RKO (cell line): ENCODE data around the gene RASSF6.
"Not testable (repeated sequence)": the region's sequence is repeated elsewhere in the genome, so short reads cannot be mapped to it uniquely, and the experiment has no call there.

Experiments used
- DNase-seq: peaks from one replicate; pipeline ENCODE4 v3.0.0-alpha.2; 2016; ENCODE audit warnings: low spot score

Gene RASSF6

DNA sequence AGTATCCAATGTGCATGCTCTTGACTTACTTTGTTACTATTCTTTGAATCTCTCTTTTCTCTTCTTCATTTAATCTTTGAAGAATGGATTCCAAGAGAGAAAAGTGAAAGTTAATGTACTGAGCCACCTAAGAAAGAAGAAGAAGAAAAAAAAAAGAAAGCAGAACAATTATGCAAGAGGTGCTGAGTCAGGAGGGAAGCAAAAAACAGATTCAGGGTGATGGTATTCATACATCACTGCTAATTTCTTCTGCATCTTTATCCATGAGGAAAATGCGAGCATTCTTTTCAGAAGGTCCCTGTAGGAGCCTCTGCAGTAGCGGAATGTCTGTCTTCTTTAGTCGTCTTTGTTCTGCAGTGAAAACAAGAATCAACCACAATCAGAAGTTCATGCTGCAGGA, 43.9 kb downstream of the RASSF6 start:
- DNase-seq, result no peak

DNA sequence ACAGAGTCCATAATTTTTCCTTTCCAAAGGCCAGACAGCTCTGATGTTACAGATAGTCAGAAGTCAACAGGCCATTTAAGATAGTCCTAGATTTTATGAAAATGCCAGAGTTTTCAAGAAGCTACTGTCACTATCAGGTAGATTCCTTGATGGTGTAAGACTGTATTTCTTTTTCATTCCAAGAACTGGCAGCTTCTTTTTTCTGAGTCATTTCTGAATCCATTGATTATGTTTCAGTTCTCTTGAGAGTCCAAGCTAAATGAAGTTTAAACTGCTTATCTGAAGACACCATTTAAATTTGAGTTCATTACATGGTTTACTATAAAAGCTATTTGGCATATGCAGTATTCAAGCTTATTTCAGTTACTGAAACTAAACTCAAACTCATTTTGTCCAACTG, 44.6 kb downstream of the RASSF6 start:
- no peak for DNase-seq

DNA sequence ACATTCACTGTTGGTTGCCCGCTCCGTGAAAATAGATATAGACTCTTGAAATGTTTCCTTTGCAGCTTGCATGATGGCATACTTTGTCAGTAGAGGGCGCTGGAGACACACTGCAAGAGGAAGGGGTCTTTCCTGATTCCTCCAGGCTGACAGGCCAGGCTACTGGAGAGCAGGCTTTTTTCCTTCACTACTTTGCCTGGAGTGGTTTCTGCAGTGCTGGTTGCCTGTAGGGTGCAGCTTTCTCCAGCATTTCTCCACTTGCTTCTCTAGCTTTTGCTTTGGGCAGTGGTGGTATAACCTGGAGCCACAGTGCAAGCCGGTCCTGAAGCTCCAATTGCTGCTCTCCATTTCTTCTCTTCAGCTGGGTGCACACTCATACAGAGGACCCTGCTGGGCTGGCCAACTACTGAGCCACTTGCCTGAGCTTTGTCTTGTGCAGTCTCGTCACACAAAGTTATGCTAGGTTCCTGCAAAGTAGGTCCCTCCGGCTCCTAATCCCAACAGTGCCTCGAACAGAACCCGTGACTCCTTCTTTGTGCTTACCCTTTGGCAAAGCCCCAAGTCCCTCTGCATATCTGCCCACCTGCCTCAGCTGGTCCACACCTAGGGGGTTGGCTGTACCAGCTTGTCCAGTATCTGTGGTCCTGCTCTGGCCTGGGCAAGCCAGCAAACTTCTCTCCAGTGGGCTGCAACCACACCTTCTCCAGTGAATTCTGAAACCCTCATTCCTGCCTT, 46.3 kb downstream of the RASSF6 start:
- DNase-seq, result peak; percentile 46

DNA sequence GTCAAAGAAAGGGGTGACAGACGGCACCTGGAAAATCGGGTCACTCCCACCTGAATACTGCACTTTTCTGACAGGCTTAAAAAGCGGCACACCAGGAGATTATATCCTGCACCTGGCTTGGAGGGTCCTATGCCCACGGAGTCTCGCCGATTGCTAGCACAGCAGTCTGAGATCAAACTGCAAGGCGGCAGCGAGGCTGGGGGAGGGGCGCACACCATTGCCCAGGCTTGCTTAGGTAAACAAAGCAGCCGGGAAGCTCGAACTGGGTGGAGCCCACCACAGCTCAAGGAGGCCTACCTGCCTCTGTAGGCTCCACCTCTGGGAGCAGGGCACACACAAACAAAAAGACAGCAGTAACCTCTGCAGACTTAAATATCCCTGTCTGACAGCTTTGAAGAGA, 69.4 kb downstream of the RASSF6 start:
- DNase-seq, result not testable (repeated sequence)

DNA sequence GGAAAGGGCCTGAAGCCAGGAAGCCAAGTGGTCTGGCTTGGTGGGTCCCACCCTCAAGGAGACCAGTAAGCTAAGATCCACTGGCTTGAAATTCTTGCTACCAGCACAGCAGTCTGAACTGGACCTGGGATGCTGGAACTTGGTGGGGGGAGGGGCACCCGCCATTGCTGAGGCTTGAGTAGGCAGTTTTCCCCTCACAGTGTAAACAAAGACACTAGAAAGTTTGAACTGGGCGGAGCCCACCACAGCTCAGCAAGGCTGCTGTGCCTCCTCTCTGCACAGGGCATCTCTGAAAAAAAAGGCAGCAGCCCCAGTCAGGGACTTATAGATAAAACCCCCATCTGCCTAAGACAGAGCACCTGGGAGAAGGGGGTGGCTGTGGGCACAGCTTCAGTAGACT, 75.6 kb downstream of the RASSF6 start:
- DNase-seq, result no peak

DNA sequence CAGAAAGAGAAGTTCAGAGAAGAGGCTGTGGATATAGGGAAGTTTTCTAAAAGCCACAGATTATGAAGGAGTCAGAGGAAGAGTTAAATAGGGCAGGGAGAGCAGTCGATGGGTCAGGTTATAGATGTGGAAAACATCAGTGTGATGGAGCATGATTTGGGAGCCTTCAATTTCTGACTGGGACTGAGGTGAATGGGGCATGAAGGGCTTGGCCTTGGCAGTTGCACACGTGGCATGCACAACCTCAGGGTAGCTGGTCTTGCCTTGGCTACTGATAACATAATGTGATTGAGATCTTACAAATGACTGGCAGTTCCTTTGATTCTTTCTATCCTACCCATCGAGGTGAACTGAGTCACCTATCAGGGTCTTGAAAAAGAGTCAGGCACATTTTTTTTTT, 79.0 kb downstream of the RASSF6 start:
- no peak for DNase-seq

DNA sequence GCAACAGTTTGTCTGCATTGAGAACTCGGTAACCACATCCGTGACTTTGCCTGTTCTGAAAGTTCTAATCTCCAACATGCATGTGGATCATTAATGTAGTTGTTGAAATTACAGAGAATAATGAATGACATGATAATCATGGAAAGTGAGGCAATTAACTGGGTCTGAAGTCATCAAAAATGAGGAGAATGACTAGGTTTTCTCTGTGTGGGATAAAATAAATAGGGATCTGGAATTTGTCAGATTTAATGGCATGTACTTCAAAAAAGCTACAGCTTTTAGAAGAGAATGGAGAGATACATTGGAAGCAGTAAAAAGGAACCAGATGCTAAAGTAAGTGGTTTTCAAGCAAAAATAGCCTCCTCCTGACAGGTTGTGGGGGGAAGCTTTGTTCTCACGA, 79.4 kb downstream of the RASSF6 start:
- no peak for DNase-seq

DNA sequence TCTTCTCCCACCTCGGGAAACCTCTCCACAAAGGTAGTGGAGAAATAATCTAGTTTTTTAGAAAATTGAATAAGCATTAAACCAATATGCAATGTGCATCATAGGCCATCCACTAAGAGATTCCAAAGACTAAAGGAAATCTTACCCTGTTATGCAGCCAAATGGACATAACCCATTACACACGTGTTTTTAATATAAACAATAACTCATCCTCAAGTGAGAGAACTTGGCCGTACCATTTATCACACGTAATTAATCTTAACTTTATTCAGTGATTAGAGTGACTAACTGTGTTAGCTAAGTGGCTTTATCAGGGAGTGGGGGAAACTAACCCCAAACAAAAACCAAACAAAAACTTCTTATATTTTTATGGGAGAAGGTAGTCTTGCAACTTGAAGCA, 80.8 kb downstream of the RASSF6 start:
- DNase-seq, result no peak

DNA sequence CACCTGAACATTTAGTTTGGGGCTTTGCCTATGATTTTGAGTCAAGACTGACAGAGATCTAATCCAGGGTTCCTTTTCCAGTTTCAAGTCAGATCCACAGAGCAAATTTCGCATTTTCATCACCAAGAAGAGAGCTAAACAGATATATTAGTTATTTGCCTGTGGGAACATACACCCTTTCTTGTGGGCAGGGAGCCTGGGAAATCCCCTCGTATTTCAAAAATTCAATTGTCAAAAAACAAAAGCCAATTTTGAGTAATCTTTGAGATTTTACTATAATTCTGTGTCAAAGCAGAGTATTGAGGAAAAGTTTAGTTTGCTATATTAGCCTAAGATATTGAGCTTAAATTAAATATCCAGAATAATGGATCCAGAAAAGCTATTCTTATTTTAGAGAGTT, 82.1 kb downstream of the RASSF6 start:
- no peak for DNase-seq

DNA sequence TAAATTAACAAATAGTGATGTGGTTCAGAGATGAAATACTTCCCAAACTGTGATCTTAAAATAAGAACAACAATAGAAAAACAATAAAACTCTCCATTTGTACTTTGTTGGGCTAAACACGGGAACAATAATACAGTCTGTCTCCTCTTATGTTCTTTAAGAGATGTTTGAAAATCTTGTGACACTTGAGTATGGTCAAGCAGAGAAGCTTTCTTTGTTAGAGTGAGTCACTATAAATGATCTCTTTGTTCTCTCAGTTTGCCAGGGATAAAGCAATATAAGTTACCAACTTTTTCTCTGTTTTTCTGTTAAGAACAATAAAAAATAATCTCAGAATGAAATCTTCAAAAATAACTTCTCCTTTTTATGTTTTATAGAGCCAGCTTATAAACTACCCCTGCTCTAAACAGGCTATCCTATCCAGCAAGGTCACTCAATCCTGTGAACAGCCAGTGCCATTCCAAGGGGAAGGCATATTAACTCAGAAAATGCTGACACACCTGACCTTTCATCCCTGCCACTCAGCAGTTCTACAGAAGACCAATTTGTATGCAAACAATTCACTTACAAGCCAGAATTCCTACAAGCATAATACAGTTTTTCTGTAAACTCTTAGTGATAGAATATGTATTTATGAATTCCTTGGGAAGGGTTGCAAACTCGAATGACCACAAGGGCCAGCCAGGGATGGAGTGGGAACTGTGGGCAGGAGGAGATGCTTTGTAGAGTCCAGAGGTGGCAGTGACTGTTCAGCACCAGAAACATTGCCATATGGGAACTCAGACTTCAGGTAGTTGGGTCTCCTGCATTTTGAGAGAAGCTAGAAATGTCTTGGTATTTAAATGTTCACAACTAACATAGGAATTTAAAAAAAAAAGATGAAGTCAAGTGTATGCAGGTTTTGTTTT, 86.5 kb downstream of the RASSF6 start:
- DNase-seq, result no peak

DNA sequence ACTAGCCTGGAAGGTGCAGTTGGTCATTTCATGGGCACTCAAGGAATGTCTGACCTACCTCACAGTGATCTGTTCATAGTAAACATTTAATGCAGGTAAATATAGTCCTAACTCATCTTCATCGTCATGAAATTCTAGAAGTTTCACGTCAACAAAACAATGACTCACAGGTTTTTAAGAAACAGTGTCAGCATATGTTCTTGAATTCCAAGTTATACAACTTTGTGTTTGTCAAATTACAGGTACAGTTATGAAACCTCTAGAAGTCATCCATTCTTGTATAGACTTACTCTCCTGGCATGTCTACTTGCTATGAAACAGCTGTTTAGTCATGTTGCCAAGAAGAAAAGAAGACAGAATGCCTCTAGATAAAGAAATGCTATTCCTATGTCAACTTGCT, 92.1 kb downstream of the RASSF6 start:
- DNase-seq, result no peak

DNA sequence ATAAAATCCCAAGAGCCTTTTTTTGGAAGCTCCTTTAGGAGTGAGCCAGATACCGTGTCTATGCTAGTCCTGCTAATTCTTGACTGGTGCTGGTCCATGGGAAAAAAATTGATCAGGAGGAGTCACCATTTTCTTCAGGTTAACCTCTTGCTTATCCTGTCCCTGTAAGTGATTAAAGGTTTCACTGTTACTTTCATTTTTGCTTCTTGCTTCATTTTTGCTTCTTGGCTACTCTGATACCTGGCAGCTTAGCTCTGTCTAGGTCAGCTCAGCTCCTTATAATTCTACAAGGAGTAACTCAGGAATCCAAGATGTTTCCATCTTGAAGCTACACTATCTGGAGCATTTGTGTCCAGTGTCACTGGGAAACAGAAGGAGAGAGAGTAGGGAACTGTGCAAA, 93.0 kb downstream of the RASSF6 start:
- DNase-seq, result no peak

DNA sequence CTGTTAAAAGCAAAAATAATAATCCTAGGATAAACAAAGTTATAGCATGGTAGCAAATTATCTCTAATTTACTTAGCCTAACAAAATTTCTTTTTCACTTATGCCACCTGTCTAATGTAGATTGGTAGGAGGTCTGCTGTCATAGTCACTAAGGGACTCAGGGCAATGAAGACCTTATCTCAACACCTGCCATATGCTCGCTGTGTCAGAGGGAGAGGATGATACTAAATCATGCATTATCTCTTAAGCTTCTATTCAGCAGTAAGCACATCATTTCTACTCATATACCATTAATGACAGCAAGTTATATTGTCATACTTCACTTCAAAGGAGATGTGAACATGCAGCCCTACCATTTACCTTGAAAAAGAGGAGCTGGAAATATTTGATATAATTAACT, 94.6 kb downstream of the RASSF6 start:
- DNase-seq, result no peak

DNA sequence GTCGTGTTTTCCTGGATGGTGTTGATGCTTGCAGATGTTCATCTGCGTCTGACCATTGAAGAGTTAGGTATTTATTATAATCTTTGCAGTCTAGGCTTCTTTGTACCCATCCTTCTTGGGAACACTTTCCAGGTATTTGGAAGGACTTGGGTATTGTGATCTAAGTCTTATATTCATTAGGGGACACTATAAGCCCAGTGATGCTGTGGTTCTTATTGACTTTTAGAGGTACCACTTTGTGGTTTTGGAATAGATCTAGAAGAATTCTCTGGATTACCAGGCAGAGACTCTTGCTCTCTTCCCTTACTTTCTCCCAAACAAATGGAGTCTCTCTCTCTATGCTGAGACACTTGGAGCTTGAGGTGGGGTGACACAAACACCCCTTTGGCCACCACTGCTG, 97.1 kb downstream of the RASSF6 start:
- DNase-seq, result no peak
